AG04449 (cell line): Measurements from ENCODE around the gene ULK4.
"Not testable (repeated sequence)": the region's sequence is repeated elsewhere in the genome, so short reads cannot be mapped to it uniquely, and the experiment has no call there.

Source experiments
- CTCF ChIA-PET: fragments of 350-600 bp; formaldehyde crosslinking; extraction: SDS; loops from one replicate; lab custom pipeline; 2021; ENCODE audit warnings: antibody characterized with exemption; lab: Yijun Ruan, JAX
- POLR2A ChIA-PET: fragments of 400-600, 350-600 bp; formaldehyde crosslinking; extraction: SDS; loops from one replicate; lab custom pipeline; 2020; ENCODE audit warnings: antibody characterized with exemption, inconsistent platforms; lab: Yijun Ruan, JAX
- DNase-seq: peaks from one replicate; pipeline ENCODE4 v3.0.0-alpha.2; 2010; ENCODE audit warnings: low read depth, low spot score
- H3K4me3 ChIP-seq: 2 replicates; pipeline ENCODE4 v1.5.1; 2011; ENCODE audit warnings: low read depth, mild to moderate bottlenecking, control low read depth, low read length
- CTCF ChIP-seq: IDR thresholded peaks from one replicate; pipeline ENCODE4 v1.5.1; 2011; ENCODE audit warnings: mild to moderate bottlenecking, moderate library complexity, low read length, control low read depth, inconsistent platforms; ENCODE audit not compliant: insufficient read depth; ENCODE audit errors: missing control alignments

Gene ULK4

GRCh38 chr3:41872157-41872556 is 89.7 kb downstream of the ULK4 start:
- CTCF ChIA-PET: interaction anchor here (1.0 to 15.8 kb wide), 5 partner anchors 11 to 1546 kb away, joined by 3 to 297 read pairs (median 5); no protein-coding TSS in a partner anchor
- no peak for TF ChIP-seq CTCF
- no peak for DNase-seq
- POLR2A ChIA-PET: interaction anchor here (0.6 kb wide), 1 partner anchor 85 kb away, joined by 3 read pairs; no protein-coding TSS in a partner anchor
- H3K4me3 ChIP-seq: no peak overlapping the region

GRCh38 chr3:41867533-41867932 is 94.4 kb downstream of the ULK4 start:
- no peak for DNase-seq
- TF ChIP-seq CTCF: no peak
- POLR2A ChIA-PET: no interaction called here
- CTCF ChIA-PET: interaction anchor here (1.4 kb wide), 1 partner anchor 1286 kb away, joined by 4 read pairs; no protein-coding TSS in a partner anchor
- H3K4me3 ChIP-seq: no peak overlapping the region

- CTCF ChIA-PET: no interaction called here
- TF ChIP-seq CTCF: no peak
- POLR2A ChIA-PET: no interaction called here
Measured at GRCh38 chr3:41866298-41866697, 95.6 kb downstream of the ULK4 start.

GRCh38 chr3:41863024-41863423 is 98.9 kb downstream of the ULK4 start:
- ChIA-PET CTCF (no interaction called here), POLR2A (no interaction called here)

More at GRCh38 chr3:41866298-41866697, 95.6 kb downstream of the ULK4 start:
- DNase-seq: no peak
- no peak overlapping the region for H3K4me3 ChIP-seq

GRCh38 chr3:41860489-41860888 is 101.4 kb downstream of the ULK4 start:
- CTCF ChIA-PET, POLR2A ChIA-PET, DNase-seq, H3K4me3 ChIP-seq: not testable (repeated sequence)

More at GRCh38 chr3:41863024-41863423, 98.9 kb downstream of the ULK4 start:
- H3K4me3 ChIP-seq: no peak overlapping the region
- TF ChIP-seq CTCF: no peak
- DNase-seq: no peak

- CTCF ChIA-PET: interaction anchor here (0.6 kb wide), 1 partner anchor 1545 kb away, joined by 3 read pairs; no protein-coding TSS in a partner anchor
- no peak for DNase-seq
- TF ChIP-seq CTCF: no peak
- H3K4me3 ChIP-seq: no peak overlapping the region
- POLR2A ChIA-PET: no interaction called here
Measured at GRCh38 chr3:41854956-41855355, 106.9 kb downstream of the ULK4 start.
